ENCODE data around the gene RACK1.

- TF ChIP-seq CTCF (optimal IDR thresholded peaks at IDR 0.05 in 1 of 3, IDR thresholded peaks at IDR 0.05 in 1 of 3, conservative IDR thresholded peaks at IDR 0.05 in 1 of 3; ENCODE audit: extremely low read depth in 1 of 3, insufficient read depth in 2 of 3, low read length in 3 of 3) (no peak), EZH2 (IDR thresholded peaks at IDR 0.05; ENCODE audit: low read length) (no peak)
Measured at GRCh38 chr5:181192337-181193046, 51.2 kb downstream of the RACK1 start.
